Pons (tissue), 1 donor: ENCODE data around the gene SLC16A11.
"Not testable (repeated sequence)": the region's sequence is repeated elsewhere in the genome, so short reads cannot be mapped to it uniquely, and the experiment has no call there.

Experiments
- DNase-seq: peaks from one replicate; pipeline ENCODE4 v3.0.0-alpha.2; 2016; ENCODE audit warnings: low spot score

Gene SLC16A11

GRCh38 chr17:7005716-7006115 lies 38.2 kb downstream of the SLC16A11 start:
- no peak for DNase-seq

DNA sequence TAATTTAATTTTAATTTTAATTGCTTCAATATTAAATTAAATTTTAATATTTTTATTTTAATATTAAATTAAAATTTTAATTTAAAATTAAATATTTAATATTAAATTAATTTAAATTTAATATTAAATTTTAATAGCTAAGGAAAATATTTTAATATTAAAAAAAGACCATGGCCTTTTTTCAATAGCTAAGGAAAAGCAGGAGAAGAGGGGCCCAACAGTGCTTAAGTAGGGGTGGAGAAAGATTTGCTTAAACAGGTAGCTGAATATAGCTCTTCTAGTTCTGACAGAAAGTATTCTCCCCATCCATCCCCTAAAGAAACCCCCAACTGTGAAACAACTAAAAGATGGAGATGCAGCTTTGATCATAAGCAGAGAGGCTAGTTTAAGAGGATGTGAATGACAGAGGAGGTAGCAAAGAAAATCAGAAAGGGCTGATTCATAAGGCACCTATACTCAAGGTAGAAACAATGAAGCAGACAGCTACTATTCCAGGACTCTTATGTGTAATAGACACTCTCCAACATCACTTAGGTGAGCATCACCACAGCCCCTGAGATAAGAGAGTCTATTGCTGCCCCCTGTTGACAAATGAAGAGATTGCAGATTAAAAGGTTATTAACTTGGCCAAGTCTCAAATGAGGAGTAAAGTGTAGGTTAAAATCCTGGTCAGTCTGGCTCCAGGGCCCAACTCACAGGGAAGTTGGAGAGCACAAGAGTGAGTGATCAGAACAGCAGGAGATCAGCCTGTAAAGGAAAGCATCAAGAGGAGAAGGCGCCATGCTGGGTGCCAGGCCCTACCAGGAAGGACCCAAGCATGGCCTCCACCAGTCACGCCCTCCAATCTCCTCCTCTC lies 39.3 kb downstream of the SLC16A11 start:
- DNase-seq = peak; percentile 80

DNA sequence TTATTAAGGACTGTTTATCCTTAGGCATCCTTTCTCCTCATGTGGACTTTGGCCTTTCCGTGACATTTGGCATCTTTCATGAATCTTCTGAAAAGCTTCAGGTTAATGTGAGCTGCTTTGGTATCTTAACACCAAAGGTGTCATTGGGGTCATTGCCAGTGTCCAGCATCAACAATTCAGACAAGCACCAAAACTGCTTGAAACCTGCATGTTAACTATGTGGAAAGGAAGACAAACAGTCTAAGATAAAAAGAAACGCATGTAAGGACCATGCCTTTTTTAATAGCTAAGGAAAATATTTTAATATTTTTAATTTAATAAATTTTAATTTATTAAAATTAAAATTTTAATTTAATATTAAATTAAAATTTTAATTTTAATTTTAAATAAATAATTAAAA lies 40.1 kb downstream of the SLC16A11 start:
- no peak for DNase-seq

DNA sequence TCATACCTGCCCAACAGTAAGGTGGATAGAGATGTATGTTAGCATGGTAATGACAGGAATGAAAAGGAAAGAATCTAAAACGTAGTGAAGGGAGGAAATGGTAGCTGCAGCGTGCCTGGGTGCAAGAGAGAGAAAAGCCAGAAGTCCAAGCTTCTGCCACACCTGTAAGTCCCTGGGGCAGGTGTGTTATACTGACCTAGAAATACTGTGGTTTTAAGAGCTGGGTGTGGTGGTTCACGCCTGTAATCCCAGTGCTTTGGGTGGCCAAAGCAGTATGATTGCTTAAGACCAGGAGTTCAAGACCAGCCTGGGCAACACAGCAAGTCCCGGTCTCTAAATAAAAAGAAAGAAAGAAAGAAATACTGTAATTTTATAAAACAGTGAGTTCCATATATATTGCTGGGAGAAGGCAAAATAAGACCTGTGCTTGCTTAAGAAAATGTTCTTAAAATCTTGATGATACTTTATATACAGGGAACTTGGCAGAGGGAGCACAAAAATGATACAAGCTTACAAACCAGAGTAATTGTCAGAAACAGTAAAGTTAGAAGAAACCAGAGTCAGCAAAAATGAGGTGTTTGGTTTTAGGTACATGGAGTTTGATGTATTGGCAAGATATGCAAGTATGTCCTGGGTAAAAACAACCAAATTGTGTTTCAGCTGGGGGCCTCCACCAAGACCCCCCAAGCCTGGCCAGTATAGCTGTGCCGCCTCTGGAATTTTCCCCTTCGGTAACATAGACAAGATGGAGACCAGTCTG lies 41.4 kb downstream of the SLC16A11 start:
- no peak for DNase-seq

- DNase-seq = no peak
These were observed 42.5 kb downstream of the SLC16A11 start for GRCh38 chr17:7001318-7001961.

DNA sequence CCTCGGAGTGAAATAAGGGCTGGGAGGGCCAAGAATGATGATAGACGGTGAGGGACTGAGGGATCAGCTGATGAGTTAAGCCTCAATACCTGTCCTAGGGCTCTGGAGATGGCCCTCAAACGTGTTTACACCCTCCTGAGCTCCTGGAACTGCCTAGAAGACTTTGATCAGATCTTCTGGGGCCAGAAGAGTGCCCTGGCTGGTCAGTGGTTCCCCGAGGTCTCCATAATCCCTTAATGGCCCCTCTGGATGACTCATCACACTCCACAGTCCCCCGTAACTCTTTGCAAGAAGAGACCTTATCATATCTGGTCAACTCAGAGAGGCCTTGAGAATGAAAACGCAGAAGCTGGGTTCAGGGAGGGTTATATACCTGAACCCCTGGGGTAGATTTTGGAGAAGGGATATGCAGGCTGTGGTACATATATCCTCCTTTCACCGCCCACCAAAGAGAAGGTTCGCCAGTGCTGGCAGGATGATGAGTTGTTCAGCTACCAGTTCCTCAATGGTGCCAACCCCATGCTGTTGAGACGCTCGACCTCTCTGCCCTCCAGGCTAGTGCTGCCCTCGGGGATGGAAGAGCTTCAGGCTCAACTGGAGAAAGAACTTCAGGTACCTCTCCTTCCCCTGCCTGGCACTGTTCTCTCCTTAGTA lies 44.9 kb downstream of the SLC16A11 start:
- DNase-seq = no peak

DNA sequence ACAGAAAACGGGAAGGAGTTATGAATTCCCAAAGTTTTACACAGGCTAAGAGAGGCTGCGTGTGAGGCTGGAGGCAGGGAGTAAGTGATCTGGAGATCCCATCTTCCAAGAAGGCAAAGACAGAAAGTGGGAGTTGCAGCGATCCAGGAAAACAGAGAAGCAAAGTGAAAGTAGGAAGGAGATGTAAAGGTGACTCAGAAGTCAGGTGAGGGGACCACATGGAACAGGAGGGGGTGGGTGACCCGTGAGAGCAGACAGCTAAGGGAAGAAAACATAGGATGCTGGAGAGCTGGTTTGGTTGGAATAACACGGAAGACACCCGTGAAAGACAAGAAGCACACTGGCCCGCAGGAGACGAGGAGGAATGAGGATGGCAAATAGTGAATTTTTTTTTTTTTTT lies 46.7 kb downstream of the SLC16A11 start:
- no peak for DNase-seq

DNA sequence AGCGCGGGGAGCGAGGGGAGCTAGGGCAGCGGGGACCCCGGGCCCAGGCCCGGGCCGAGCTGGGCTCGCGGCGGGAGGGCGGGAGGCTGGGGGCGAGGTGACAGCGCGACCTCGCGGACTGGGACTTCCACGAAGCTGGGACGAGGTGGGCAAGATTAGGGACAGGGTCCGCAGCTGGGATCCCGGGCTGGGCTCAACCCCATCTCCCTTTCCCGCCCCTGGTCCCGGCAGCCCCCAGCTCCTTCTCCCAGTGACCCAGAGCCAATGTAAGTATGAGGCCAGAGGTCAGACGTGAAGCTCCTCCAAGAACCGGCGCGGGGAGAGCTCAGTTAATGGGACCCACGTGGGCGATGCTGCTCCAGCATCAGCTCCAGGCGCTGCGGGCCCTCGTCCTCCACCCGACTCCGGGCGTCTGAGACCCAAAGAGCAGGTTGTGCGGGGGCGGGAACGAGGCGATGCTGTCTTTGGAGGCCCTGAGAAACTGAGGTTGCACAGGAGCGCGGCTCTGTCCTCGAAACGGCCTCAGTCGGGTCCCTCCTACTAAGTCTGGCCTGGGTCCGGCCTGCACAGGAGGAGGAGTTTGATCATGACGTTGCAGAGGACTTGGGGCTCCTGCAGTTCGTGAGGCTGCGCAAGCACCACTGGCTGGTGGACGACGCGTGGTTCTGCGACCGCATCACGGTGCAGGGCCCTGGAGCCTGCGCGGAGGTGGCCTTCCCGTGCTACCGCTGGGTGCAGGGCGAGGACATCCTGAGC lies 47.5 kb downstream of the SLC16A11 start:
- no peak for DNase-seq

GRCh38 chr17:6995500-6996255 lies 48.2 kb downstream of the SLC16A11 start, which contains the start of gene ALOX12:
Gene ALOX12, plus strand, starts transcription at chr17:6996049. Its CDS starts 69 bp downstream, at chr17:6996118.
- no peak for DNase-seq

DNA sequence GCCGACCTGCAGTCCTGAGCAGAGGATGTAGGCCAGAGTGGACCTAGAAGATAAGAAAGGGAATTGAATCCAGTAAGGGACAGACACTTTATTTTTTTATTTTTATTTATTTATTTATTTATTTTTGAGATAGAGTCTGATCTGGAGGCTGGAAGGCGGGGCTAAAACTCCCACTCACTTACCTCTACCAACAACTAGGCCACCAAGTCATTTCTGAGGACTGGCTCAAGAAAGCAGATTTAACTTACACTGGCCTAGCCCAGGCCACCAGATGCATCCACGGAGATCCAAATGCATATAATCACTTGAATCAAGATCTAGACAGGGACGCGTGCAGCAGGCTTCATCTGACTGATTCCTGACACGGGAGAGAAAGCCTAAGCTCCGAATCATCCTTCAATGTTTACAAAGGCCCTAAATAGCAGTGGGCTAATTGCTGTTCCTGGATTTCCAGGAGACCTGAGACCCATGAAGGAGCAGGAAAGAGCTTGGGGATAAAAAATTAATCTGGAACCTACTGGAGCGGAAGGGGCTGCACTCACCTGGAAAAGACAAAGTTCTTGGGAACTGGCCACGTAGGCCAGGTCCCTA lies 49.1 kb downstream of the SLC16A11 start:
- DNase-seq = no peak

DNA sequence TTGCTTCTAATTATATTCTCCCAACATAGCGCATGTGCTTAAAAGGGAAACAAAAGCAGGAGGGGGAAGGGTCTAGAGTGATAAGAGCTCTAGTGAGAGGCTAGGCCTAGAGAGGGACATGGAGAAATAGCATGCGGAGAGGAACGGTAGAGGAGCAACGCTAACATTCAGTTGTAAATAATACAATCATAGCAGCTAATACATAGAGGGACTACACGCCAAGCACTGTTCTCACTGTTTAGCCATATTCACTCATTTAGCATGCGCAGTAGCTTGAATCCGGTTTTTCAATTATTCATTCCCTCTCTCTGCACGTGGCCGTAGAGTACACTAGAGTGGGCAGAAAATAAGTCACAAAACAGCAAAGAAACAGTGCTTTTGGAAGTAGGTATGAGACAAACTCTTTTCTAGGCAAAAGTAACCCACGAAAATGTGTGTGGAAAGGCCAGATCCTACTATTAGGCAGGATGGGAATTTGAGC lies 49.7 kb downstream of the SLC16A11 start:
- DNase-seq = no peak

DNA sequence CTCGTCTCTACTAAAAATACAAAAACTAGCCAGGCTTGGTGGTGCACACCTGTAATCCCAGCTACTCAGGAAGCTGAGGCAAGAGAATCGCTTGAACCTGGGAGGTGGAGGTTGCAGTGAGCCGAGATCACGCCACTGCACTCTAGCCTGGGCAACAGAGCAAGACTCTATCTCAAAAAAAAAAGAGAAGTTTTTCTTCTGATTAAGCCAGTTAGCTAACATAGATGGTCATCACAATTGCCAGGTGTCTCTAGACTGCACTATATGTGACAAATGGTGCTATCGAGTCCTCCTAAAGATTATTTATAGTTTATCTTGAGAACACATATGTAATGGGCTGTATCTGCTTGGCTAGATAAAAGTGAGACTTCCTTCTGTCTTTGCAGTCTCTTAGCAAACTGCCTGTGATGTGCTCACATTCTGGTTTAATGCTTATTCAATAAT lies 50.3 kb downstream of the SLC16A11 start:
- DNase-seq = not testable (repeated sequence)
